GM21390 (cell line): Measurements from ENCODE around the gene ILK.

Source experiments
- ATAC-seq: cut with Tn5 transposase; IDR thresholded peaks from one replicate; pipeline ENCODE4 v1.9.1; 2021; ENCODE audit not compliant: unreplicated experiment

Gene ILK

GRCh38 chr11:6633422-6634408, 30.1 kb downstream of the ILK start:
- no peak for ATAC-seq

GRCh38 chr11:6634534-6634933, 31.0 kb downstream of the ILK start:
- ATAC-seq, result no peak

DNA sequence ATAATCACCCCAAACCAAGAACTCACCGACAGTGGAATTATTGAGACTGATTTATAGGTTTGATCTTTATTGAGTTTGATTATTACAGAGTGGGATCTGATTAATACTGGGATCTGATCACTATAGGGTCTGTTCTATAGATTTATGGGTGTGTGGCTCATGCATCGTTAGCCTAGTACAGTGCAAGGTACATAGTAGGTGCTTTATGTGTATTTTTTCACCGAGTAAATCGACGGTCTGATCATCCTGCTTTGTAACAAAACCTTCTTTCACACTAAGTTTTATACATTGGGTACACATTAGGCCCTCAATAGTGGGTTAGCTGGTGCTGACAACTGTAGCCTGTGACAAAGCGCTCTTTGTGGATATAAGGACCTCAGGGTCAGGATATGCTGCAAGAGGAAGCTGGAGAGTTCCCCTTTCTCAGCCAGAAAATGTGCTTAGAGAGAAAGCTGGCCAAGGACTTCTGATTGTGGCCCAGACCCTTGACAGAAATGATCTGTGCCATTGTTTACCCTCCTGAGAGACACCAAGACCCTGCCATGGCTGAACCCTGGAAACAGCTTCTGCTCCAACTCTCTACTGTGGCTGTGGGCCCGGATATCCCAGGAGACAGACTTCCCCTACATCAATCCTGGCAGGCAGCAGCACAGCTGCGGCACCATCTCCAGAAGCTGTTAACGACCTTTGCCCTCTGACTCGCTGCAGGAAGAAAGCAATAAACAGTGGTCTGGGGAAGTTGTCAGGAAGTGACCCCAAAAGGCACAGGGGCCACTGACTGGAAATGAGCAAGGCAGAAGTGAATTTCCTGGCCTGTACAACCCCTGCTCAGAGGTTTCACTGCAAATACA, 31.7 kb downstream of the ILK start:
- ATAC-seq, result no peak

DNA sequence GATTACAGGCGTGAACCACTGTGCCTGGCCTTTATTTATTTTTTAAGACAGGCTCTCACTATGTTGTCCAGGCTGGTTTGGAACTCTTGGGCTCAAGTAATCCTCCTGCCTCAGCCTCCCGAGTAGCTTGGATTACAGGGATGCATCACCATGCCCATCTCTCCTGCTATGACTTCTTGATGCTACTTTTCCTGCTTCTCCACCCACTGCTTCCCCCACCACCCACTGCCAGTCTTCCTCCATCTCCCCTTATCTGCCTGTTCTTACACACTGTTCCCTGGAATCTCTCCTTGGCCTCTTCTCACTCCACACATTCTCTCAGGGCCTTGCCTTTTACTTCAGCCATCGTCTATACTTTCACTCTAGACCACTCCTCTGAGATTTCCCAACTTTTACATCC, 32.9 kb downstream of the ILK start:
- no peak for ATAC-seq

- ATAC-seq, result no peak
These were observed 34.3 kb downstream of the ILK start for GRCh38 chr11:6637871-6638270.

DNA sequence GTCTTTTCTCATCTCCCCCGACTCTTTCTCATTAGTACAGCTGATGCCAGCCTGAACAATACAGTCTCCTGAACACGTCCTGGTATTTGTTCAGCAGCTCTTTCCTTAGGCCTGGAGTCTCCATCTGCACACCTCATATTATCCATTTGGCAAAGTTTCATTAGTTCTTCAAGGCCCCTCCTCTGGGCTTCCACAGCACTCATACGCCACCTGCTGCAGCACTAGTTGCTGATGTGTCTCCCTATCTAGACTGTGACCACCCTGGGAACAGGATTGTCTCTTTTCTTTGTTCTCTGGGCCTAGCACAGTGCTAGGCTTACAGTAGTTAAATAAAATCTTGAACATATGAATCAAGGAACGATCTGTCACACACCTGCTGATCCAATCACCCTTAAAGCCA, 34.9 kb downstream of the ILK start:
- no peak for ATAC-seq

- no peak for ATAC-seq
These were observed 36.7 kb downstream of the ILK start for GRCh38 chr11:6640036-6640984.

GRCh38 chr11:6640985-6641701, 37.6 kb downstream of the ILK start:
- ATAC-seq, result no peak

- ATAC-seq, result no peak
These were observed 39.4 kb downstream of the ILK start for GRCh38 chr11:6642957-6643356.

DNA sequence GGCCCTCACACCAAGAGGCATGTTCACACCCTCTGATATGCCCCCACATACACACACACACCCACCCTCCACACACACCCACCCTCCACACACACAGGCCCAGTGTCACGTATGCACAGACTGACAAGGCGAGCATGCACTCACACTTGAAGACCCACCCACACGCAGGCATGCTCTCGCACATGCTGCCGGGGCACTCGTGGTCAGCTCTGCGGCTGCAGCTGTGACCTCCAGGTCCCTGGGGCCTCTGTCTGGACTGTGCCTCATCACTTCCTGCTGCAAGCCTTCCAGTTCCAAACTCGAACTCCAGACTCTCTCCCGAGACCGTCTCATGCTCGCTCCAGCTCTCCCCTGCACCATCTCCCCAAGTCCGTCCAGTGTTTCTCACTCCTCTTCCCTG, 42.5 kb downstream of the ILK start:
- ATAC-seq, result no peak

GRCh38 chr11:6646576-6646917, 43.0 kb downstream of the ILK start:
- no peak for ATAC-seq

- peak; percentile 96 for ATAC-seq
These were observed 43.5 kb downstream of the ILK start for GRCh38 chr11:6646918-6647679.

DNA sequence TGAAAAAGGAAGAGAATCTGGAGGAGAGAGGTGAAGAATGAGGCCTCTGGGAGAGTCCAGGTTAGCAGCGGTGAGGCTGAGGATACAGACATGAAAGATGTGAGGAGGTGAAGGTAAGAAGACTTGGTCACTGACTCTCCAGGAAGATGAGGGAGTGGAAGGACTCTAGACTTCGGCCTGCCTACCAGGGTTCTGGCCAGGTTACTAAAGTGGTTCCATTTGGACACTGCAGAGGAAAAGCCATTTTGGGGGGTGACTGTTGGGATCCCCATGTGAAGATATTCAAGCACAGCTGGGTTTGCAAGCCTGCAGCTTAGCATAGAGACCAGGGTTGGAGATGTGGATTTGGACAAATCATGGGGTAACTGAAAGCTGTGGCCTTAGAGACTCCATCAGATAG, 44.3 kb downstream of the ILK start:
- ATAC-seq, result no peak

DNA sequence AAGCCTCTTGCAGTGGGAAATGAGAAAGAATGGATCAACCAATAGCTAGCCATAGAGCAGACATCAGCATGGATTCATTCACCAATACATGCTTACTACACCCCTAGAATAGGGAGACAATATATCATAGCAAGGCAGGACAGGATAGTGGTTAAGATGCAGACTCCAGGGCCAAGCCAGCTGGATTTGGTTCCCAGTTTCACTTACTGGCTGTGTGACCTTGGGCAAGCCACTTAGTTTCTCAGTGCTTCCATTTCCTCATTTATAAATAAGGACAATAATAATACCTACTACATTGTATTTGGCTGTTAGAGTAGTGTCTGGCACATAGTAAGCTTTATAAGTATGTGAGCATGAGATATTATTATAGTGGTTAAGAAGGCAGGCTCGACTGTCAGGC, 44.9 kb downstream of the ILK start:
- no peak for ATAC-seq

DNA sequence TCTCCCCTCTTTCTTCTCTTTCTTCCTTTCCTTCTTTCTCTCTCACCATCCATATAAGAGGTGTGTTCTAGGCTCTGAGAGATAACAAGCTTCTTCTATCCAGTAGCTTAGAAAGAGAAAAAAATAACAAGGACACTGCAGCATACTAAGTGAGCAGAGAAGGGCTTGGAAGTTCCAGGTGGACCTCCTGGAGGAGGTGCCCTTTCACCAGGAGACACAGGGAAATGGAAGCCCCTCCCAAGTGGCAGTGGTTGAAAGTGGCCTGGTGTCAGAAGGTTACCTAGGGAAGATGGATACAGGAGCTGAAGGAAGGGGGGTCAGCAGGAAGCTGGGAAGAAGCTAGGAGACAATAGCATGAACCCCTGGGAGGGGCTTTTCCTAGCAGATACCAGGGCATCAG, 46.5 kb downstream of the ILK start:
- no peak for ATAC-seq

DNA sequence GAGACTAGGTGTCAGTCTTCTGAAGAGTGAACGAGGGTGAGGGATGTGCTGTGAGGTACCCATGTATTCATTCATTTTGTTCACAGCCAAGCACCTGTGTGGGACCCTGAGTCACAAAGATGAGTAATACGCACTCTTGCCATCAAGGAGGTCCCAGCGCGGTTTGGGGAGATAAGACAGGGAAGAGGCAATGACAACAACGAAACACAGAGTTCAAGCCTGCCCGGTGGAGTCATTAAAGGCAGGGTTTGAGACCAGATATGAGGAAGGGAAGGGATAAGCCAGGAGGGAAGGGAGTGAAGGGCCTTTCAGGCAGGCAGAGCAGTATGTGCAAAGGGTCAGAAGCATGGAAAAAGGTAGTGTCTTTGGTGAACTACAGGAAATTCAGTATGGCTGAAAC, 47.4 kb downstream of the ILK start:
- ATAC-seq, result no peak

DNA sequence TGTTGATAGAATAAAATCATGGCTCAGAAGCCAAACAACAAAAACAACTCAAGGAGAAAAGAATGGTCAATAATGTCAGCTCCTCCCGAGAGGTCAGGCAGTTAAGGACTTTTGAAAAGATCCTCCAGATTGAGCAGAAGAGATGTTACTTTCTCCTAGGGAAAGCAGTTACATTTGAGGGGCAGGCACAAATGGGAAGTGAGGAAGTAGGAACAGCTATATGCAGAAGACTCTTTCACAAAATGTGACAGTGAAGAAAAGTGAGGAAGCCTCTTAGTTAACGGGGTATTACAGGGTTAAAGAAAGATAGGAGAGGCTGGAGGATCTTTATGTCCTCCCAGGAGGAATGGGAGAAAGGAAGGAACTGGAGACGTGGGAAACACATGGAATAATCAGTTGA, 48.6 kb downstream of the ILK start:
- ATAC-seq, result no peak

- ATAC-seq, result no peak
These were observed 49.5 kb downstream of the ILK start for GRCh38 chr11:6653097-6653496.

- no peak for ATAC-seq
These were observed 50.1 kb downstream of the ILK start for GRCh38 chr11:6653656-6654055.
